HG03558 (cell line): ENCODE measurements around the gene MIPOL1.

Experiments
- ATAC-seq: cut with Tn5 transposase; IDR thresholded peaks from one replicate; pipeline ENCODE4 v1.9.1; 2021; ENCODE audit warnings: moderate number of reproducible peaks; ENCODE audit not compliant: unreplicated experiment; ENCODE audit errors: extremely low read depth

The MIPOL1 gene

GRCh38 chr14:37571391-37571790, 373.7 kb downstream of the MIPOL1 start:
- ATAC-seq, result no peak

GRCh38 chr14:37573356-37573755, 375.6 kb downstream of the MIPOL1 start:
- ATAC-seq, result no peak

- no peak for ATAC-seq
Observed at GRCh38 chr14:37579274-37579673, 381.5 kb downstream of the MIPOL1 start.

GRCh38 chr14:37580146-37580545, 382.4 kb downstream of the MIPOL1 start:
- no peak for ATAC-seq

GRCh38 chr14:37583358-37584210, 385.8 kb downstream of the MIPOL1 start:
- no peak for ATAC-seq

- no peak for ATAC-seq
Observed at GRCh38 chr14:37584211-37585100, 386.7 kb downstream of the MIPOL1 start.

GRCh38 chr14:37585101-37585511, 387.4 kb downstream of the MIPOL1 start:
- ATAC-seq, result no peak

- ATAC-seq, result no peak
Observed at GRCh38 chr14:37585971-37586796, 388.4 kb downstream of the MIPOL1 start.

- no peak for ATAC-seq
Observed at GRCh38 chr14:37586797-37587130, 389.0 kb downstream of the MIPOL1 start.

- ATAC-seq, result no peak
Observed at GRCh38 chr14:37587131-37587803, 389.5 kb downstream of the MIPOL1 start.

GRCh38 chr14:37587881-37588666, 390.3 kb downstream of the MIPOL1 start:
- ATAC-seq, result no peak

GRCh38 chr14:37588667-37588955, 390.9 kb downstream of the MIPOL1 start:
- no peak for ATAC-seq

GRCh38 chr14:37588956-37589714, 391.4 kb downstream of the MIPOL1 start:
- no peak for ATAC-seq

GRCh38 chr14:37589715-37590427, 392.1 kb downstream of the MIPOL1 start:
- ATAC-seq, result no peak

- no peak for ATAC-seq
Observed at GRCh38 chr14:37590428-37591139, 392.8 kb downstream of the MIPOL1 start.

GRCh38 chr14:37591311-37591940, 393.7 kb downstream of the MIPOL1 start:
- ATAC-seq, result no peak

GRCh38 chr14:37591941-37592481, 394.3 kb downstream of the MIPOL1 start:
- ATAC-seq, result no peak
